HCT116 (cell line): ENCODE measurements around the gene MYCL. TPM values are rescaled to one million over a fixed set of nuclear protein-coding genes. Genes with fewer than 3 reads are reported as not detected.

Experiments used
- ATAC-seq: fragments of 200-7000 bp; cut with Tn5 transposase; 2 replicates; pipeline ENCODE4 v1.9.1; 2020; ENCODE audit warnings: mild to moderate bottlenecking, moderate library complexity
- BruUV-seq: library from RNA; stranded (reverse); fragments of 400-500 nt; replicated peaks from 2 replicates; lab custom pipeline; 2021; lab: Mats Ljungman, UMichigan
- CTCF ChIA-PET: fragments of 300-600 bp; sonication (Branson Sonifier 250); formaldehyde crosslinking; loops from one replicate; lab custom pipeline; 2021; ENCODE audit warnings: antibody characterized with exemption; lab: Charles Lee
- POLR2A ChIA-PET: fragments of 300-600, 350-600 bp; sonication (Branson Sonifier 250); formaldehyde crosslinking; loops from one replicate; lab custom pipeline; 2021; ENCODE audit warnings: antibody characterized with exemption; lab: Charles Lee
- RAD21 ChIA-PET, 2 experiments: fragments of 300-600 bp; sonication (Branson Sonifier 250); formaldehyde crosslinking; loops; one replicate each; lab custom pipeline; 2023; ENCODE audit warnings: low total read pairs in 2 of 2; ENCODE audit not compliant: uncharacterized antibody in 2 of 2, unreplicated experiment in 2 of 2, low non-redundant PET in 1 of 2; lab: Charles Lee
- DNase-seq: peaks from one replicate; pipeline ENCODE4 v3.0.0-alpha.2; 2010; ENCODE audit warnings: low read depth, low spot score
- H2AFZ ChIP-seq: fragments of 200-600 bp; shearing (Covaris generic), sonication (generic); 2 replicates; pipeline ENCODE4 v1.6.1; 2017; ENCODE audit warnings: low read depth, mixed run types, mixed read lengths, antibody characterized with exemption, low read length; ENCODE audit not compliant: poor library complexity, severe bottlenecking
- H3K27ac ChIP-seq: 2 replicates; pipeline ENCODE4 v1.5.1; 2012; ENCODE audit warnings: low read depth, low read length
- H3K27me3 ChIP-seq: fragments of 200-600 bp; sonication (generic); 2 replicates; pipeline ENCODE4 v1.6.1; 2016; ENCODE audit warnings: mixed run types, low read length, mixed read lengths; ENCODE audit not compliant: insufficient read depth
- H3K36me3 ChIP-seq, 2 experiments: fragments of 200-500 bp in 1 of 2; fragments of 200-600 bp in 1 of 2; sonication (Bioruptor generic) in 1 of 2; sonication (generic) in 1 of 2; 2 replicates each; pipeline versions ENCODE4 v1.5.1 to v1.6.1; 2014 to 2016; ENCODE audit warnings: low read length in 2 of 2, inconsistent platforms in 1 of 2, mixed read lengths in 1 of 2, mixed run types in 1 of 2; ENCODE audit not compliant: insufficient read depth in 2 of 2, control insufficient read depth in 1 of 2
- H3K4me1 ChIP-seq, 2 experiments: fragments of 200-600 bp in 1 of 2; sonication (generic) in 1 of 2; 2 replicates each; pipeline versions ENCODE4 v1.5.1 to v1.6.1; 2012 to 2017; ENCODE audit warnings: low read length in 2 of 2, inconsistent platforms in 1 of 2, mild to moderate bottlenecking in 1 of 2, mixed read lengths in 1 of 2, mixed run types in 1 of 2, moderate library complexity in 1 of 2; ENCODE audit not compliant: insufficient read depth in 2 of 2, control insufficient read depth in 1 of 2
- H3K4me2 ChIP-seq: fragments of 200-600 bp; sonication (generic); 2 replicates; pipeline ENCODE4 v1.6.1; 2017; ENCODE audit warnings: mixed run types, low read length, mixed read lengths
- H3K4me3 ChIP-seq, 2 experiments: fragments of 200-600 bp in 1 of 2; sonication (generic) in 1 of 2; replicated peaks in 1 of 2; 2 replicates each; pipeline ENCODE4 v1.5.1; 2011 to 2016; ENCODE audit warnings: low read length in 2 of 2, control low read depth in 1 of 2, low read depth in 1 of 2, mild to moderate bottlenecking in 1 of 2, mixed read lengths in 1 of 2, mixed run types in 1 of 2
- H3K79me2 ChIP-seq: fragments of 200-600 bp; sonication (generic); 2 replicates; pipeline ENCODE4 v1.6.1; 2017; ENCODE audit warnings: mild to moderate bottlenecking, mixed run types, low read length, moderate library complexity, mixed read lengths; ENCODE audit not compliant: insufficient read depth
- H3K9ac ChIP-seq: fragments of 200-600 bp; sonication (generic); 2 replicates; pipeline ENCODE4 v1.6.1; 2016; ENCODE audit warnings: low read length, mixed read lengths
- H3K9me2 ChIP-seq: fragments of 200-600 bp; sonication (generic), shearing (Covaris generic); 2 replicates; pipeline ENCODE4 v1.6.1; 2017; ENCODE audit warnings: mixed run types, mild to moderate bottlenecking, moderate library complexity; ENCODE audit not compliant: insufficient read depth
- H3K9me3 ChIP-seq, 2 experiments: fragments of 200-500 bp in 1 of 2; fragments of 200-600 bp in 1 of 2; sonication (Bioruptor generic) in 1 of 2; sonication (generic) in 1 of 2; 2 replicates each; pipeline ENCODE4 v1.6.1; 2014 to 2017; ENCODE audit warnings: low read length in 2 of 2, mixed read lengths in 2 of 2, inconsistent platforms in 1 of 2, low read depth in 1 of 2, mild to moderate bottlenecking in 1 of 2, mixed run types in 1 of 2, moderate library complexity in 1 of 2; ENCODE audit not compliant: control insufficient read depth in 1 of 2, insufficient read depth in 1 of 2
- H4K20me1 ChIP-seq: fragments of 200-600 bp; sonication (generic), shearing (Covaris generic); 2 replicates; pipeline ENCODE4 v1.6.1; 2017; ENCODE audit warnings: mixed run types, mild to moderate bottlenecking, moderate library complexity; ENCODE audit not compliant: insufficient read depth
- CBX3 ChIP-seq: IDR thresholded peaks from 2 replicates; pipeline ENCODE4 v1.6.1; 2012; ENCODE audit warnings: low read depth
- CEBPB ChIP-seq: IDR thresholded peaks from 2 replicates; pipeline ENCODE4 v1.6.1; 2012; ENCODE audit warnings: low read depth
- EGR1 ChIP-seq: IDR thresholded peaks from 2 replicates; pipeline ENCODE4 v1.6.1; 2012; ENCODE audit warnings: low read depth
- ELF1 ChIP-seq: IDR thresholded peaks from 2 replicates; pipeline ENCODE4 v1.6.1; 2012; ENCODE audit warnings: low read depth, borderline replicate concordance
- EZH2 ChIP-seq: fragments of 200-600 bp; sonication (generic); IDR thresholded peaks from 2 replicates; pipeline ENCODE4 v1.6.1; 2017; ENCODE audit warnings: antibody characterized with exemption, mixed run types
- FOSL1 ChIP-seq: IDR thresholded peaks from 2 replicates; pipeline ENCODE4 v1.6.1; 2012; ENCODE audit warnings: low read depth
- JUND ChIP-seq: IDR thresholded peaks from 2 replicates; pipeline ENCODE4 v1.6.1; 2012
- POLR2AphosphoS5 ChIP-seq: IDR thresholded peaks from 2 replicates; pipeline ENCODE4 v1.6.1; 2011; ENCODE audit warnings: mild to moderate bottlenecking, low read depth, low read length, moderate library complexity
- RAD21 ChIP-seq: IDR thresholded peaks from 2 replicates; pipeline ENCODE4 v1.6.1; 2012; ENCODE audit warnings: low read depth, mild to moderate bottlenecking
- SIN3A ChIP-seq: IDR thresholded peaks from 2 replicates; pipeline ENCODE4 v1.6.1; 2012; ENCODE audit warnings: low read depth
- SP1 ChIP-seq: IDR thresholded peaks from 2 replicates; pipeline ENCODE4 v1.6.1; 2012; ENCODE audit warnings: low read depth
- SRF ChIP-seq: IDR thresholded peaks from 2 replicates; pipeline ENCODE4 v1.6.1; 2012; ENCODE audit warnings: low read depth
- YY1 ChIP-seq: IDR thresholded peaks from 2 replicates; pipeline ENCODE4 v1.6.1; 2011; ENCODE audit warnings: low read length, low read depth, moderate library complexity, mild to moderate bottlenecking; ENCODE audit not compliant: insufficient replicate concordance; ENCODE audit errors: extremely low read depth
- ZFX ChIP-seq: fragments of 450-650 bp; IDR thresholded peaks from 2 replicates; pipeline ENCODE4 v1.6.1; 2017
- ZNF274 ChIP-seq: fragments of 200-500 bp; sonication (Bioruptor generic); IDR thresholded peaks from 2 replicates; pipeline ENCODE4 v1.6.1; 2014; ENCODE audit warnings: mild to moderate bottlenecking, low read depth, low read length, inconsistent platforms
- intact Hi-C: fragments of 100-400 bp; cut with micrococcal nuclease; formaldehyde crosslinking; loops from 2 replicates; pipeline ENCODE4 v1.10.0; 2022
- total RNA-seq: library from RNA; stranded (reverse); gene quantifications from one replicate; pipeline ENCODE4 v1.2.1, GENCODE V29; 2021; ENCODE audit not compliant: unreplicated experiment
- TF ChIP-seq, protein P1 (sequence below): IDR thresholded peaks from 2 replicates; pipeline ENCODE4 v1.6.1; 2012
- TF ChIP-seq, protein P2 (sequence below): IDR thresholded peaks from 2 replicates; pipeline ENCODE4 v1.6.1; 2012
- TF ChIP-seq, protein P3 (sequence below): IDR thresholded peaks from 2 replicates; pipeline ENCODE4 v1.6.1; 2011; ENCODE audit warnings: mild to moderate bottlenecking, low read length, moderate library complexity; ENCODE audit not compliant: insufficient replicate concordance; ENCODE audit errors: extremely low read depth
- TF ChIP-seq, protein P4 (sequence below), 3 experiments: fragments of 200-600 bp in 1 of 3; sonication (generic) in 1 of 3; IDR thresholded peaks in 2 of 3; conservative IDR thresholded peaks in 1 of 3; 2 replicates each; pipeline ENCODE4 v1.5.1; 2012 to 2017; ENCODE audit warnings: low read depth in 2 of 3, low read length in 2 of 3, antibody characterized with exemption in 1 of 3, borderline replicate concordance in 1 of 3, control low read depth in 1 of 3, mild to moderate bottlenecking in 1 of 3, mixed read lengths in 1 of 3, mixed run types in 1 of 3, moderate library complexity in 1 of 3; ENCODE audit not compliant: insufficient read depth in 1 of 3

MYCL gene
- total RNA-seq, 1 experiment from 2014 or later = 10.0 TPM

DNA sequence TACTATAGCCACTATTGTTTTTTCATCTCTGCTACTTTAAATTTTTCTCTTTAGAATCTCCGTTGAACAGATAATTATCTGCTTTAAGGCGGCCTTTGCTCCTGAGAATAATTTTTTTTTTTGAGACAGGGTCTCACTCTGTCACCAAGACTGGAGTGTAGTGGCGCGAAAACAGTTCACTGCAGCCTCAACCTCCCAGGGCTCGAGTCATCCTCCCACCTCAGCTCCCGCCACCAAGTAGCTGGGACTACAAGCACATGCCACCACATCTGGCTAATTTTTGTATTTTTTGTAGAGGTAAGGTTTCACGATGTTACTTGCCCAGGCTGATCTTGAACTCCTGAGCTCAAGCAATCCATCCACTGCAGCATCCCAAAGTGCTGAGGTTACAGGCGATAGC, 47.0 kb downstream of the MYCL start:
- Histone ChIP-seq H3K9ac (no peak overlapping the region), H3K27me3 (no peaks in the 10 kb centered on the region), H3K27ac (no peak overlapping the region), H3K4me3 (no peak overlapping the region), H3K9me2 (no peaks in the 10 kb centered on the region), H3K9me3 (no peaks in the 10 kb centered on the region)
- no TSS peak for BruUV-seq
- no peak for TF ChIP-seq CEBPB
- TF ChIP-seq, protein P1, sequence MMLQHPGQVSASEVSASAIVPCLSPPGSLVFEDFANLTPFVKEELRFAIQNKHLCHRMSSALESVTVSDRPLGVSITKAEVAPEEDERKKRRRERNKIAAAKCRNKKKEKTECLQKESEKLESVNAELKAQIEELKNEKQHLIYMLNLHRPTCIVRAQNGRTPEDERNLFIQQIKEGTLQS = no peak
- TF ChIP-seq ELF1 = no peak
- TF ChIP-seq SRF = no peak
- no peak for TF ChIP-seq CBX3
- TF ChIP-seq, protein P2, sequence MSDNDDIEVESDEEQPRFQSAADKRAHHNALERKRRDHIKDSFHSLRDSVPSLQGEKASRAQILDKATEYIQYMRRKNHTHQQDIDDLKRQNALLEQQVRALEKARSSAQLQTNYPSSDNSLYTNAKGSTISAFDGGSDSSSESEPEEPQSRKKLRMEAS = no peak
- TF ChIP-seq RAD21 = no peak
- no peak for TF ChIP-seq JUND
- TF ChIP-seq ZFX = no peak
- TF ChIP-seq EZH2 = no peak
- TF ChIP-seq SIN3A = no peak
- TF ChIP-seq POLR2AphosphoS5 = no peak
- TF ChIP-seq FOSL1 = no peak
- TF ChIP-seq, protein P3, sequence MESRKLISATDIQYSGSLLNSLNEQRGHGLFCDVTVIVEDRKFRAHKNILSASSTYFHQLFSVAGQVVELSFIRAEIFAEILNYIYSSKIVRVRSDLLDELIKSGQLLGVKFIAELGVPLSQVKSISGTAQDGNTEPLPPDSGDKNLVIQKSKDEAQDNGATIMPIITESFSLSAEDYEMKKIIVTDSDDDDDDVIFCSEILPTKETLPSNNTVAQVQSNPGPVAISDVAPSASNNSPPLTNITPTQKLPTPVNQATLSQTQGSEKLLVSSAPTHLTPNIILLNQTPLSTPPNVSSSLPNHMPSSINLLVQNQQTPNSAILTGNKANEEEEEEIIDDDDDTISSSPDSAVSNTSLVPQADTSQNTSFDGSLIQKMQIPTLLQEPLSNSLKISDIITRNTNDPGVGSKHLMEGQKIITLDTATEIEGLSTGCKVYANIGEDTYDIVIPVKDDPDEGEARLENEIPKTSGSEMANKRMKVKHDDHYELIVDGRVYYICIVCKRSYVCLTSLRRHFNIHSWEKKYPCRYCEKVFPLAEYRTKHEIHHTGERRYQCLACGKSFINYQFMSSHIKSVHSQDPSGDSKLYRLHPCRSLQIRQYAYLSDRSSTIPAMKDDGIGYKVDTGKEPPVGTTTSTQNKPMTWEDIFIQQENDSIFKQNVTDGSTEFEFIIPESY = no peak
- TF ChIP-seq, protein P4, sequence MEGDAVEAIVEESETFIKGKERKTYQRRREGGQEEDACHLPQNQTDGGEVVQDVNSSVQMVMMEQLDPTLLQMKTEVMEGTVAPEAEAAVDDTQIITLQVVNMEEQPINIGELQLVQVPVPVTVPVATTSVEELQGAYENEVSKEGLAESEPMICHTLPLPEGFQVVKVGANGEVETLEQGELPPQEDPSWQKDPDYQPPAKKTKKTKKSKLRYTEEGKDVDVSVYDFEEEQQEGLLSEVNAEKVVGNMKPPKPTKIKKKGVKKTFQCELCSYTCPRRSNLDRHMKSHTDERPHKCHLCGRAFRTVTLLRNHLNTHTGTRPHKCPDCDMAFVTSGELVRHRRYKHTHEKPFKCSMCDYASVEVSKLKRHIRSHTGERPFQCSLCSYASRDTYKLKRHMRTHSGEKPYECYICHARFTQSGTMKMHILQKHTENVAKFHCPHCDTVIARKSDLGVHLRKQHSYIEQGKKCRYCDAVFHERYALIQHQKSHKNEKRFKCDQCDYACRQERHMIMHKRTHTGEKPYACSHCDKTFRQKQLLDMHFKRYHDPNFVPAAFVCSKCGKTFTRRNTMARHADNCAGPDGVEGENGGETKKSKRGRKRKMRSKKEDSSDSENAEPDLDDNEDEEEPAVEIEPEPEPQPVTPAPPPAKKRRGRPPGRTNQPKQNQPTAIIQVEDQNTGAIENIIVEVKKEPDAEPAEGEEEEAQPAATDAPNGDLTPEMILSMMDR (IDR thresholded peaks at IDR 0.05 in 2 of 3, conservative IDR thresholded peaks at IDR 0.05 in 1 of 3; ENCODE audit: borderline replicate concordance in 1 of 3, insufficient read depth in 1 of 3, low read depth in 2 of 3, low read length in 2 of 3) = no peak
- TF ChIP-seq ZNF274 = no peak
- TF ChIP-seq YY1 = no peak
- TF ChIP-seq SP1 = no peak
- no peak for TF ChIP-seq EGR1
- TF ChIP-seq, all 23 proteins: peak for 0
- ChIA-PET CTCF (no interaction called here), POLR2A (no interaction called here), RAD21 (no interaction called here)
- Histone ChIP-seq H3K4me2 (no peak overlapping the region), H3K79me2 (peaks cover 81% of the 10 kb centered on the region), H3K4me1 (no peaks in the 10 kb centered on the region), H4K20me1 (peaks cover 5% of the 10 kb centered on the region; the same call in 1 of the 2 replicates), H3K36me3 (peaks cover 32 to 33% of the 10 kb centered on the region in 2 experiments), H2AFZ (no peak overlapping the region)
- intact Hi-C loops = no loop called here
- DNase-seq = no peak
- no peak for ATAC-seq
